Ishikawa (cell line): ENCODE data around the gene FAM180A.
A peak's percentile ranks its signal among the peaks of the same experiment; 100 is the strongest.

Source experiments
- CEBPB ChIP-seq: IDR thresholded peaks from 2 replicates; pipeline ENCODE4 v1.6.1; 2012
- CREB1 ChIP-seq: IDR thresholded peaks from 2 replicates; pipeline ENCODE4 v1.6.1; 2012; ENCODE audit warnings: low read depth
- EGR1 ChIP-seq: IDR thresholded peaks from 2 replicates; pipeline ENCODE4 v1.6.1; 2012
- EP300 ChIP-seq: IDR thresholded peaks from 2 replicates; pipeline ENCODE4 v1.6.1; 2012; ENCODE audit warnings: borderline replicate concordance
- FOXM1 ChIP-seq: IDR thresholded peaks from 2 replicates; pipeline ENCODE4 v1.6.1; 2012; ENCODE audit warnings: low read depth, borderline replicate concordance
- NFIC ChIP-seq: IDR thresholded peaks from 2 replicates; pipeline ENCODE4 v1.6.1; 2012
- RAD21 ChIP-seq: IDR thresholded peaks from 2 replicates; pipeline ENCODE4 v1.6.1; 2012; ENCODE audit warnings: low read depth
- TAF1 ChIP-seq: IDR thresholded peaks from 2 replicates; pipeline ENCODE4 v1.6.1; 2012; ENCODE audit warnings: low read depth, mild to moderate bottlenecking
- TCF12 ChIP-seq: IDR thresholded peaks from 2 replicates; pipeline ENCODE4 v1.6.1; 2012; ENCODE audit warnings: low read depth
- TEAD4 ChIP-seq: IDR thresholded peaks from 2 replicates; pipeline ENCODE4 v1.6.1; 2012
- YY1 ChIP-seq: IDR thresholded peaks from 2 replicates; pipeline ENCODE4 v1.6.1; 2012; ENCODE audit warnings: low read depth
- ZBTB7A ChIP-seq: IDR thresholded peaks from 2 replicates; pipeline ENCODE4 v1.6.1; 2012; ENCODE audit warnings: low read depth
- TF ChIP-seq, protein P1 (sequence below): IDR thresholded peaks from 2 replicates; pipeline ENCODE4 v1.6.1; 2012; ENCODE audit warnings: low read depth, mild to moderate bottlenecking
- TF ChIP-seq, protein P2 (sequence below): IDR thresholded peaks from 2 replicates; pipeline ENCODE4 v1.6.1; 2012
- TF ChIP-seq, protein P3 (sequence below): IDR thresholded peaks from 2 replicates; pipeline ENCODE4 v1.6.1; 2012

Gene FAM180A

DNA sequence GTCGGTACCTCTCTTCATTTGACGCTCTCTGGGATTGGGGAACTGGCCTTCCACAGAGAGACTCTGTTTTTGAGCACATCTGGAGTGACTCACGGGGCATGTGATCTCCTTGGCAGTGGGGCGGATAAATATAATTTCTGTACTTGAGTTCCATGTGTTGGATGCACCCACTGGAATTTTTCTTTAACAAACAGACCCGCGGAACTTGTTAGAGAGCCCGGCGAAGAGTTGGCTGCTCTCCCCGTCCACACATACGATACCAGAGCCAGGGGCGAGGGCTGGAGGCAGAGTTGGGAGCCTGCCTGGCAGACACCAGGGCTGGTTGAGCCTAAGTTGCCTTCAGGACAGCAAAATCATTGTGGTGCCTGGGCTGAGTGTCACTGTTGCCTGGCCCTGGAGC lies at the start of gene FAM180A:
TSS of gene FAM180A (minus strand) at position 44 of the 400 bp plus-strand sequence. CDS start 233 bp downstream, outside the sequence.
- no peak for TF ChIP-seq YY1
- TF ChIP-seq EP300: no peak

DNA sequence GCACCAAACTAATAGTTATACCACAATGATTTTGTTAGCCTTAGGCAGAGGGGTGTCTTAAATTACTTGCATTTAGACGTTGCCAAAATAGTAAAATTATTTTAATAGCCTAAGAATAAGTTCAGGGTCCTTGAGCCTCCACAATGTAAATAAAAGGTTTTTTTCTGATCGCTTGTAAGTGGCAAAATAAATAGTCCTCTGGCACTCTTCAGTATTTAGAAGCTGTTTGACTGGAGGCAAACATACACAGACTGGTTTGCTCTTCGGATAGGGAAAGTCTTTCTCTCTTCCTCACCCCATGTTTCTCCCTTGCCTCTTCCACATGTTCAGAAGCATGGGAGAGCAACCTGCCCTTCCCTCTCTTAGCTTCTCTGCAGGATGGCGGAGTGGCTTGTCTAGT lies 49.5 kb upstream of the FAM180A start:
- TF ChIP-seq, protein P1, sequence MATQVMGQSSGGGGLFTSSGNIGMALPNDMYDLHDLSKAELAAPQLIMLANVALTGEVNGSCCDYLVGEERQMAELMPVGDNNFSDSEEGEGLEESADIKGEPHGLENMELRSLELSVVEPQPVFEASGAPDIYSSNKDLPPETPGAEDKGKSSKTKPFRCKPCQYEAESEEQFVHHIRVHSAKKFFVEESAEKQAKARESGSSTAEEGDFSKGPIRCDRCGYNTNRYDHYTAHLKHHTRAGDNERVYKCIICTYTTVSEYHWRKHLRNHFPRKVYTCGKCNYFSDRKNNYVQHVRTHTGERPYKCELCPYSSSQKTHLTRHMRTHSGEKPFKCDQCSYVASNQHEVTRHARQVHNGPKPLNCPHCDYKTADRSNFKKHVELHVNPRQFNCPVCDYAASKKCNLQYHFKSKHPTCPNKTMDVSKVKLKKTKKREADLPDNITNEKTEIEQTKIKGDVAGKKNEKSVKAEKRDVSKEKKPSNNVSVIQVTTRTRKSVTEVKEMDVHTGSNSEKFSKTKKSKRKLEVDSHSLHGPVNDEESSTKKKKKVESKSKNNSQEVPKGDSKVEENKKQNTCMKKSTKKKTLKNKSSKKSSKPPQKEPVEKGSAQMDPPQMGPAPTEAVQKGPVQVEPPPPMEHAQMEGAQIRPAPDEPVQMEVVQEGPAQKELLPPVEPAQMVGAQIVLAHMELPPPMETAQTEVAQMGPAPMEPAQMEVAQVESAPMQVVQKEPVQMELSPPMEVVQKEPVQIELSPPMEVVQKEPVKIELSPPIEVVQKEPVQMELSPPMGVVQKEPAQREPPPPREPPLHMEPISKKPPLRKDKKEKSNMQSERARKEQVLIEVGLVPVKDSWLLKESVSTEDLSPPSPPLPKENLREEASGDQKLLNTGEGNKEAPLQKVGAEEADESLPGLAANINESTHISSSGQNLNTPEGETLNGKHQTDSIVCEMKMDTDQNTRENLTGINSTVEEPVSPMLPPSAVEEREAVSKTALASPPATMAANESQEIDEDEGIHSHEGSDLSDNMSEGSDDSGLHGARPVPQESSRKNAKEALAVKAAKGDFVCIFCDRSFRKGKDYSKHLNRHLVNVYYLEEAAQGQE: no peak
- TF ChIP-seq FOXM1 (no peak), ZBTB7A (no peak), CREB1 (no peak), CEBPB (no peak), EP300 (no peak), RAD21 (no peak), NFIC (no peak), TCF12 (no peak), TAF1 (no peak), YY1 (no peak), EGR1 (no peak), TEAD4 (no peak)
- TF ChIP-seq, protein P2, sequence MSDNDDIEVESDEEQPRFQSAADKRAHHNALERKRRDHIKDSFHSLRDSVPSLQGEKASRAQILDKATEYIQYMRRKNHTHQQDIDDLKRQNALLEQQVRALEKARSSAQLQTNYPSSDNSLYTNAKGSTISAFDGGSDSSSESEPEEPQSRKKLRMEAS: no peak
- TF ChIP-seq, protein P3, sequence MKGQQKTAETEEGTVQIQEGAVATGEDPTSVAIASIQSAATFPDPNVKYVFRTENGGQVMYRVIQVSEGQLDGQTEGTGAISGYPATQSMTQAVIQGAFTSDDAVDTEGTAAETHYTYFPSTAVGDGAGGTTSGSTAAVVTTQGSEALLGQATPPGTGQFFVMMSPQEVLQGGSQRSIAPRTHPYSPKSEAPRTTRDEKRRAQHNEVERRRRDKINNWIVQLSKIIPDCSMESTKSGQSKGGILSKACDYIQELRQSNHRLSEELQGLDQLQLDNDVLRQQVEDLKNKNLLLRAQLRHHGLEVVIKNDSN: no peak

DNA sequence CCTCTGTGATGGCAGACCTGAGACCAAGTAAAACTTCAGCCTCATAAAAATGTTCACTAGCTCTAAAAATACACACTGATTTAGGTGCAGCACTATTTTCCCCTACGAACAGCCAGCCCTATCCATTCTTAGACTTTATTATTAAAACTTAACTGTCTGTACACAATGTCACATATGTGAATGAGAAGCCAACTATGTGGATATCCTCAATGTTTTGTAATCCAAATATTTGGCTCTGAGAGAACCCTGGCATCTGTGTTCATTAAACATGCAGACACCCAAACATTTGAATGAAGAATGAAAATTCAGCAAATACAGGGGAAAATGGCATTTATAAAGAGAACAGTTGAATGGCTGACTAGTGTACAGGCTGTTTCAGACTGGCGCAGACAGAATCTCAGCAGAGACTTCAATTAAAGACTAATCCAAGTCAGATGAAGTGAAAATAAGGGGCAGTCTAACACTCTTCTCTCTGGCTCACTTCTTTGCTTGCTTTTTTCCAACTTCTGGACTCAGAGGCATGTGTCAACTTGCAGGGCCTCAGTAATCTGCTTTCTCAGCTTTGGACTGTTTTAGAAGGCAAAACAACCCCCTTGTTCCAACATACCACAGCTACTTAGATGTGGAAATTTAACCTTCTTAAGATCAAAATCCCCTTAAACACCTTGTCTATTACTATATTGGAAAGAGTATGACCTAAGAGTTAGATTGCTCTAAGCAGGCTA lies 47.4 kb upstream of the FAM180A start:
- TF ChIP-seq RAD21 (no peak), EGR1 (no peak), ZBTB7A (no peak), TAF1 (no peak), CREB1 (no peak)
- TF ChIP-seq, protein P1: no peak
- TF ChIP-seq, protein P2: no peak
- TF ChIP-seq, protein P3: no peak

DNA sequence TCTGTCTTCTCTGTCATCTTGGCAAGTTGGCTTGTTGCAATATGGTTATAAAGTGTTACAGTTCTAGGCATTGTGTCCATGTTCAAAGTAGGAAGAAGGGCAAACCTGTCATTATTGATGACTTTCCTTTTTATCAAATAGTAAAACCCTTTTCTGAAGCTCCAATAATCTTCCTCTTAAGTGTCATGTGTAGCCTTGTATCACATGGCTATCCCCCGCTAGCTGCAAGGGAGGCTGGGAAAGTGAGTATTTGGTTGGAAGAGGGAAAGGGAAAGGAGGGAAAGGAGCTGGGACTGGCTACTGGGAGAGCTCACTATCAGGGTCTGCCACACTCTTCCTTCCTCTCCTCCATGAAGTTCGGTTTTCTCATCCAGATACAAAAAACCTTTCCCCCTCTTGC lies 45.2 kb upstream of the FAM180A start:
- TF ChIP-seq, protein P2: no peak
- no peak for TF ChIP-seq CEBPB
- TF ChIP-seq, protein P3: peak; percentile 36; the same call in 1 of the 2 replicates
- TF ChIP-seq FOXM1: no peak

DNA sequence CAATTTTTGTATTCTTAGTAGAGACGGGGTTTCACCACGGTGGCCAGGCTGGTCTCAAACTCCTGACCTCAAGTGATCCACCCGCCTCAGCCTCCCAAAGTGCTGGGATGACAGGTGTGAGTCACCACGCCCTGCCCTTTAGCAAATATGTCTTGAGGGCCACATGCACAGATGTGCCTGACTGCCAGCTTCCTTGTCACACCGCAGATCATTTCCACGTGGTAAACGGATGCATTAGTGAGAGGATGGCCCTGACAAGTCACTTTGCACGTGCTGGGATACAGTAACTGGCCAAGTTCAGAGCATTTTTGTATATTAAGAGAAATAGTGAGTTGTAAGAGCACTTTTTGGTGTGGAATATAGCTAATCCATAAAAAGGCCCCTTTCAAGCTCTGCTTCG lies 44.3 kb upstream of the FAM180A start:
- TF ChIP-seq, protein P3: no peak
- TF ChIP-seq NFIC: no peak
- TF ChIP-seq CEBPB: no peak
- TF ChIP-seq ZBTB7A: no peak
- TF ChIP-seq TAF1: no peak
- TF ChIP-seq YY1: no peak
- TF ChIP-seq EP300: no peak
- no peak for TF ChIP-seq FOXM1
- TF ChIP-seq EGR1: no peak
- TF ChIP-seq, protein P1: no peak
- TF ChIP-seq TEAD4: no peak
- no peak for TF ChIP-seq CREB1
- TF ChIP-seq, protein P2: no peak
- no peak for TF ChIP-seq TCF12
- no peak for TF ChIP-seq RAD21
